Smooth muscle cell (in vitro differentiated cells): Measurements from ENCODE around the gene CCSAP. TPM values are rescaled to one million over a fixed set of nuclear protein-coding genes. Genes with fewer than 3 reads are reported as not detected.

Source experiments
- DNase-seq: peaks from one replicate; lab custom pipeline; 2025; ENCODE audit not compliant: unreplicated experiment; lab: John Stamatoyannopoulos, UW
- H2AFZ ChIP-seq: fragments of 200-600 bp; sonication (generic); 2 replicates; pipeline ENCODE4 v1.6.0; 2016; ENCODE audit warnings: antibody characterized with exemption, low read depth, mild to moderate bottlenecking
- H3F3A ChIP-seq: fragments of 200-600 bp; sonication (generic); 2 replicates; pipeline ENCODE4 v1.6.0; 2017; ENCODE audit warnings: antibody characterized with exemption, low read depth
- H3K27ac ChIP-seq: fragments of 200-600 bp; sonication (generic); 2 replicates; pipeline ENCODE4 v1.5.1; 2016; ENCODE audit warnings: low read depth, mild to moderate bottlenecking
- H3K27me3 ChIP-seq: fragments of 200-600 bp; sonication (generic); 2 replicates; pipeline ENCODE4 v1.6.1; 2016; ENCODE audit warnings: low read depth, mild to moderate bottlenecking
- H3K36me3 ChIP-seq: fragments of 200-600 bp; sonication (generic); 2 replicates; pipeline ENCODE4 v1.5.1; 2016; ENCODE audit warnings: low read depth
- H3K4me1 ChIP-seq: fragments of 200-600 bp; sonication (generic); 2 replicates; pipeline ENCODE4 v1.5.1; 2016; ENCODE audit warnings: low read depth
- H3K4me2 ChIP-seq: fragments of 200-600 bp; sonication (generic); 2 replicates; pipeline ENCODE4 v1.6.0; 2016; ENCODE audit warnings: mild to moderate bottlenecking
- H3K4me3 ChIP-seq: fragments of 200-600 bp; sonication (generic); 2 replicates; pipeline ENCODE4 v1.5.1; 2016; ENCODE audit warnings: mild to moderate bottlenecking
- H3K79me2 ChIP-seq: fragments of 200-600 bp; sonication (generic); 2 replicates; pipeline ENCODE4 v1.6.0; 2016; ENCODE audit warnings: low read depth, mild to moderate bottlenecking
- H3K9ac ChIP-seq: fragments of 200-600 bp; sonication (generic); 2 replicates; pipeline ENCODE4 v1.6.0; 2016; ENCODE audit warnings: low read depth
- H3K9me3 ChIP-seq: fragments of 200-600 bp; sonication (generic); replicated peaks from 2 replicates; pipeline ENCODE4 v1.5.1; 2016; ENCODE audit warnings: low read depth
- H4K20me1 ChIP-seq: fragments of 200-600 bp; sonication (generic); 2 replicates; pipeline ENCODE4 v1.6.0; 2016; ENCODE audit warnings: low read depth
- WGBS: methylation state at CpG from one replicate; pipeline ENCODE4 v1.1.7; 2016; ENCODE audit warnings: low lambda C conversion rate; 5-methylcytosine and 5-hydroxymethylcytosine counted together
- polyA plus RNA-seq: library from polyadenylated mRNA; unstranded; fragments of >200 nt; fragmentation: Nextera tagmentation; extraction: Ambion mirVana; gene quantifications from 2 replicates; pipeline ENCODE4 v1.2.1, GENCODE V29; 2016
- total RNA-seq: library from RNA; depleted of rRNA; stranded (reverse); fragments of >200 nt; gene quantifications from 2 replicates; pipeline ENCODE4 v1.2.3, GENCODE V29; 2014
- TF ChIP-seq, protein P1 (sequence below): fragments of 200-600 bp; sonication (generic); IDR thresholded peaks from 2 replicates; pipeline ENCODE4 v1.5.1; 2017; ENCODE audit warnings: borderline replicate concordance, mild to moderate bottlenecking, antibody characterized with exemption; ENCODE audit not compliant: insufficient read depth, poor library complexity, severe bottlenecking

Gene CCSAP
- total and polyA plus RNA-seq, 2 experiments from 2014 or later: 2.5 to 12.0 TPM

DNA sequence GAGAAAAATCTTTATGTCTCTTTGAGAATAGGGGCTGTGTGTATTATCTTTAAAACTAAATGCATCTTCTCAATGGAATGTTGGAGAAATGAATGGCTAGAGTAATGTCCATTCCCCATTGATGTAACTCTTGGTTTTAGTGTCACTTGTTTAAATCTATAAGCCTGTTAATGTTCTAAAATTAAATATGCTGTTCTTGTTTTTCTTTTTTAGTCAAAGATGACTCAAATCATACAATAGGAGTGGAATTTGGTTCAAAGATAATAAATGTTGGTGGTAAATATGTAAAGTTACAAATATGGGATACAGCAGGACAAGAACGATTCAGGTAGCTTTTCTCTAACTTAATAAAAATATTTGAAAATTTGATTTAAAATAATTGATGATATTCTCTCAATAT lies 54.3 kb downstream of the CCSAP start:
- H3K4me1 ChIP-seq: peaks cover 12% of the 10 kb centered on the region
- no peak overlapping the region for H3K9ac ChIP-seq
- H4K20me1 ChIP-seq: peaks cover 43% of the 10 kb centered on the region
- no peak overlapping the region for H2AFZ ChIP-seq
- H3K27ac ChIP-seq: no peak overlapping the region
- whole genome bisulfite sequencing: 100% methylated on average over 1 of the region's 1 CpG
- no peaks in the 10 kb centered on the region for H3K36me3 ChIP-seq
- H3K27me3 ChIP-seq: no peaks in the 10 kb centered on the region
- H3F3A ChIP-seq: peaks cover 4% of the 10 kb centered on the region
- no peak overlapping the region for H3K4me3 ChIP-seq
- no peak for DNase-seq
- TF ChIP-seq, protein P1, sequence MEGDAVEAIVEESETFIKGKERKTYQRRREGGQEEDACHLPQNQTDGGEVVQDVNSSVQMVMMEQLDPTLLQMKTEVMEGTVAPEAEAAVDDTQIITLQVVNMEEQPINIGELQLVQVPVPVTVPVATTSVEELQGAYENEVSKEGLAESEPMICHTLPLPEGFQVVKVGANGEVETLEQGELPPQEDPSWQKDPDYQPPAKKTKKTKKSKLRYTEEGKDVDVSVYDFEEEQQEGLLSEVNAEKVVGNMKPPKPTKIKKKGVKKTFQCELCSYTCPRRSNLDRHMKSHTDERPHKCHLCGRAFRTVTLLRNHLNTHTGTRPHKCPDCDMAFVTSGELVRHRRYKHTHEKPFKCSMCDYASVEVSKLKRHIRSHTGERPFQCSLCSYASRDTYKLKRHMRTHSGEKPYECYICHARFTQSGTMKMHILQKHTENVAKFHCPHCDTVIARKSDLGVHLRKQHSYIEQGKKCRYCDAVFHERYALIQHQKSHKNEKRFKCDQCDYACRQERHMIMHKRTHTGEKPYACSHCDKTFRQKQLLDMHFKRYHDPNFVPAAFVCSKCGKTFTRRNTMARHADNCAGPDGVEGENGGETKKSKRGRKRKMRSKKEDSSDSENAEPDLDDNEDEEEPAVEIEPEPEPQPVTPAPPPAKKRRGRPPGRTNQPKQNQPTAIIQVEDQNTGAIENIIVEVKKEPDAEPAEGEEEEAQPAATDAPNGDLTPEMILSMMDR: no peak
- H3K4me2 ChIP-seq: no peak overlapping the region
- H3K79me2 ChIP-seq: peaks cover 17% of the 10 kb centered on the region
- no peaks in the 10 kb centered on the region for H3K9me3 ChIP-seq

DNA sequence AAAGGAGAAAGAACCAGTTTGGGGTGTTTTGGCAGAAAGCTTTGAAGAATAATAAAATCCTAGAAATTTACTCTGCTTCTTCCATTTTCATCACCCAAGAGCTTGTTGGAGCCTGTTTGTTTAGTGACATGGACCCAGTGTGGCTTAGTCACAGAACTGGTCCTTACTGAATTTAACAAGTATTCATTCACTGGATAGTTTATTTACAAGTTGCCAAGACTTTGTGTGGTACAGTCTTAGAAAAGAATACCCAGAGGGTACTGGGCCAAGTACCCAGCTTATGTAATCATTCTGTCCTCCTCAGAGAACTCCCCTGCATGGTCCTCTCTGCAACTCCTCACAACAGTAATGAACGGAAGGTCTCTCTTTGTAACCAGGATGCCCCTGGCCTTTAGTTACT lies 55.6 kb downstream of the CCSAP start:
- DNase-seq: no peak
- H3K79me2 ChIP-seq: peaks cover 29% of the 10 kb centered on the region
- no peaks in the 10 kb centered on the region for H3K36me3 ChIP-seq
- H3K9me3 ChIP-seq: no peaks in the 10 kb centered on the region
- peaks cover 4% of the 10 kb centered on the region for H3F3A ChIP-seq
- H3K27me3 ChIP-seq: no peaks in the 10 kb centered on the region
- peak overlapping the region; percentile 16 for H3K27ac ChIP-seq
- peaks cover 12% of the 10 kb centered on the region for H3K4me1 ChIP-seq
- no peak overlapping the region for H3K4me3 ChIP-seq
- peaks cover 56% of the 10 kb centered on the region for H4K20me1 ChIP-seq
- H3K4me2 ChIP-seq: no peak overlapping the region
- no peak overlapping the region for H2AFZ ChIP-seq
- TF ChIP-seq, protein P1: no peak
- no peak overlapping the region for H3K9ac ChIP-seq
- 92% methylated on average over 1 of the region's 1 CpG for WGBS

DNA sequence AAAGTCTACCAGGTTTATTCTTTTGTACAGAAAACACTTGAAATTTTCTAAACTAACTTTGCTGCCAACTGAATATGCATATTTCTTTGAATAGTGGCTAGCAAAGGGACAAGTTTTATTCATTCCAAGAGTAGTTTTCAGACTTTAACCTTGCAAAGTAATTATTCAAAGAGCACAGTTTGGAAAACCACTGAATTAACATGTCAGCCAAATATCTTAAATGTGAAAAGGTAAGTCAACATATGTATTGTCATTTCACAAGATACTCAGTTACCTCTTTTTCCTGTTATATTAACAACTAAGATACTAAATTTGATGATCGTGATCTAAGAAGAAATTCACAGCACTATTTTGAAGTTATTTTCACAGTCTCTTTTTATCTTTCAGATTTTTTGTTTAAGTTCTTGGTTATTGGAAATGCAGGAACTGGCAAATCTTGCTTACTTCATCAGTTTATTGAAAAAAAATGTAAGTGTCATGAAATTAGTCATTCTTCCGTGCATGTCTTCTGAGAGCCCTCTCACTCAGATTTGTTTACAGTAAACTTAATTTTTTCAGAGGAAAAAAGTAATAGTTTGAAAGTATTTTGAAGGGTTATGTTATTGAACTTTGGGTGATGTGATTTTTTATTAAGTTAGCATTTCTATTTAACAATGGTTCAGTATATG lies 56.6 kb downstream of the CCSAP start:
- peaks cover 4% of the 10 kb centered on the region for H3F3A ChIP-seq
- H3K9me3 ChIP-seq: no peaks in the 10 kb centered on the region
- TF ChIP-seq, protein P1: no peak
- no peak overlapping the region for H3K4me2 ChIP-seq
- no peak overlapping the region for H3K4me3 ChIP-seq
- peaks cover 40% of the 10 kb centered on the region for H3K79me2 ChIP-seq
- H3K27me3 ChIP-seq: no peaks in the 10 kb centered on the region
- H3K36me3 ChIP-seq: no peaks in the 10 kb centered on the region
- peaks cover 64% of the 10 kb centered on the region for H4K20me1 ChIP-seq
- H3K9ac ChIP-seq: no peak overlapping the region
- no peak for DNase-seq
- peak overlapping the region; percentile 16 for H3K27ac ChIP-seq
- WGBS: 59% methylated on average over 2 of the region's 2 CpGs
- peaks cover 12% of the 10 kb centered on the region for H3K4me1 ChIP-seq
- no peak overlapping the region for H2AFZ ChIP-seq

DNA sequence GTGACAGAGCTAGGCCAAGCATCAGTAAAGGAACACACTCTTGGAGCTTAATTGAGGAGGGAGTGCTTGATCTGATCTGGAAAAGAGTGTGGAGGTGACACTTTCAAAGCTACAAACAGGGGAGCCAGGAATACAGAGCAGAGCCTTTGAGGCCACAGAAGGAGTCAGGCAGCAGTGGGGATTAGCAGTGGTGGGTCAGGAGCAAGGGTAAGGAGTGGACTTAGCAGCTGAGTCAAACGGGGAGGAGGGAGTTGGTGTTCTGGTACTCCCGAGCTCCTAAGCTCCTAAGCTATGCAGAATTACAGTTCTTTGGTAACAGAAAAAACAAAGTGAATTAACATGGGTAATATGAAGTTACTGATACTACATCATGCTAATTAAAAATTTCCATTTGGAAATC lies 57.4 kb downstream of the CCSAP start:
- peak overlapping the region; percentile 49 for H3K27ac ChIP-seq
- peak overlapping the region; percentile 45 for H3K4me2 ChIP-seq
- TF ChIP-seq, protein P1: no peak
- 24% methylated on average over 2 of the region's 2 CpGs for WGBS
- H3K27me3 ChIP-seq: no peaks in the 10 kb centered on the region
- DNase-seq: no peak
- H4K20me1 ChIP-seq: peaks cover 72% of the 10 kb centered on the region
- H3K4me3 ChIP-seq: no peak overlapping the region
- peaks cover 12% of the 10 kb centered on the region for H3K4me1 ChIP-seq
- no peaks in the 10 kb centered on the region for H3K9me3 ChIP-seq
- no peak overlapping the region for H3K9ac ChIP-seq
- no peaks in the 10 kb centered on the region for H3K36me3 ChIP-seq
- H3F3A ChIP-seq: peaks cover 4% of the 10 kb centered on the region
- H2AFZ ChIP-seq: no peak overlapping the region
- H3K79me2 ChIP-seq: peaks cover 48% of the 10 kb centered on the region
